HG02973 (cell line): ENCODE results near the gene LRRTM3.

Experiments used
- ATAC-seq: cut with Tn5 transposase; IDR thresholded peaks from one replicate; pipeline ENCODE4 v1.9.1; 2021; ENCODE audit warnings: moderate library complexity; ENCODE audit not compliant: unreplicated experiment

The LRRTM3 gene

GRCh38 chr10:67015225-67015624 is 89.4 kb downstream of the LRRTM3 start:
- no peak for ATAC-seq

DNA sequence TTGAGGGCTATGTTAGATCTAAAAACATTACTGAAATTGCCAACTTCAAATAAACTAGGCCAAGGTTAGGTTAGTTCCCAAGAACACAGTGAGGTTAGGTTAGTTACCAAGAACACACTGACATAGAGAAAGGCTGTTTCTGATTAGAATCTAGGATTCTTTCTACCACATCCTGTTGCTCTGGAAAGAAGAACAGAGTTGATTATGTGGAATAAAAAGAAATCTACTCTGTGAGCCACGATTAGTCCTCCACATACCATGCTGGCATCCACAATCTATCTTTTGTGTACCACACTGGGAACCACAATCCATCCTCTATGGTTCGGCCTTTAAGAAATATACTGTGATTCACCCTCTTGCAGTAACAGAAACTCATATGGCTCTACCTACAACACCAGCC is 91.4 kb downstream of the LRRTM3 start:
- no peak for ATAC-seq

GRCh38 chr10:67022099-67022498 is 96.3 kb downstream of the LRRTM3 start:
- no peak for ATAC-seq

DNA sequence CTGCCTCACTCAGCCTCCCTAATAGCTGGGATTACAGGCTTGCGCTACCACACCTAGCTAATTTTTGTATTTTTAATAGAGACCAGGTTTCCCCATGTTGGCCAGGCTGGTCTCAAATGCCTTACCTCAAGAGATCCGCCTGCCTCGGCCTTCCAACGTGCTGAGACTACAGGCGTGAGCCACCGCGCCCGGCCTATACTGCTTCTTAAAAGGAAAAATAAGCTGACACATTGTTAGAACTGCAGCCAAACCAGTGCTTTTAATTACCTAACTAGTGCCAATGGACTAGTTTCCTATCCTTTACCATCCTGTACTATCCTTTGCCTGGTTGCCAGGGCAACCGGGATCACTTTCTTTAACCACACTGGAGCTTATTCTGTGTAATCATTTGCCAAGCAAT is 108.0 kb downstream of the LRRTM3 start:
- no peak for ATAC-seq

- ATAC-seq, result no peak
Observed at GRCh38 chr10:67036808-67037207, 111.0 kb downstream of the LRRTM3 start.

DNA sequence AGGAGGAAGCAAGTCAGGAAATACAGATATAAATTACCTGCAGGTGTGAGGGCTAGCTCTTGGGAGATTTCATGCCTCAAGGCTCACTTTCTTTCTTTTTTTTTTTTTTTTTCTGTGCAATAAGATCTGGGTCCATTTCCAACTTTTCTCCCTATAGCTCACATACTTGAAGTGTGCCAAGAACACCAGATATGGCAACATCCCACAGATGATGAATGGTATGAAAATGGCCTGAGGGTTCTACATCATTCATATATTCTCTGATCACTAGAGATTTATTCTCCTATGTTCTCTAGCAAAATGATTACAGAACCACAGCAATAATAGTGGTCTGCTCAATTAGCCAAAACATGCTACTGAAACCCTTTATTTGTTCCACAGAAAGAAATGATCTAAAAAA is 117.2 kb downstream of the LRRTM3 start:
- no peak for ATAC-seq

DNA sequence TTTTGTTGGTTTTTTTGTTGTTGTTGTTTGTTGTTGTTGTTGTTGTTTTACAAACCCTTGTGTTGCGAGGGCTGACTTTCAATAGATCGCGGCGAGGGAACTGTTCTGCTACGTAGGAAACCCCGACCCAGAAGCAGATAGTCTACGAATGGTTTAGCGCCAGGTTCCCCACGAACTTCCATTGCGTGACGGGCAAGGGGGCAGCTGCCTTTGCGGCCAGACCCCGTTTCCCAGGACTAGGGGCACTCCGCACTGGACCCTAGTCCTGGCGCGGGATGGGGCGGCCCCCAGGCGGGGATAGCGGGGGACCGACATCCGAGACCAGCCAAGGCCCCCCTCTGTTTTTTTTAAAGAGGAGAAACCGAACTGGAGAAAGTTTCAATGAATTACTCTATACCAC is 119.6 kb downstream of the LRRTM3 start:
- no peak for ATAC-seq

- ATAC-seq, result no peak
Observed at GRCh38 chr10:67046507-67046906, 120.7 kb downstream of the LRRTM3 start.

DNA sequence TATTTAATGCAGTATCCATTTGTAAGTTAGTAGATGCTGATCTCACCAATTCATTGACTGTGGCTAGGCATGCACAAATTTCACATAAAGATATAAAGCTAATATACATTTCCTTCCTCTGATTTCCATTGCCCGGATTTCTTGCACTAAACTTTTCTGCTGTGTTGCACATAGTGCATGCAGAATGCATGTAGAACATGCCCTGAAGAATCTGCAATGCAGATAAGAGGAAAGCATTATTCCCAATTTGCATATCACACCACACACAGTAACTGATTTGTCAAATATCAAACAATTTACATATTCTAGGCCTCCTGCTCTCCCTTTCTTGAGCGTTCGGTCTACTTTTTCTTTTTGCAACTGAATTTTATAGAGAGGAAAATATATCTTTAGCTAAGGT is 124.2 kb downstream of the LRRTM3 start:
- ATAC-seq, result no peak

- no peak for ATAC-seq
Observed at GRCh38 chr10:67050415-67050814, 124.6 kb downstream of the LRRTM3 start.

- ATAC-seq, result no peak
Observed at GRCh38 chr10:67072654-67073053, 146.8 kb downstream of the LRRTM3 start.

DNA sequence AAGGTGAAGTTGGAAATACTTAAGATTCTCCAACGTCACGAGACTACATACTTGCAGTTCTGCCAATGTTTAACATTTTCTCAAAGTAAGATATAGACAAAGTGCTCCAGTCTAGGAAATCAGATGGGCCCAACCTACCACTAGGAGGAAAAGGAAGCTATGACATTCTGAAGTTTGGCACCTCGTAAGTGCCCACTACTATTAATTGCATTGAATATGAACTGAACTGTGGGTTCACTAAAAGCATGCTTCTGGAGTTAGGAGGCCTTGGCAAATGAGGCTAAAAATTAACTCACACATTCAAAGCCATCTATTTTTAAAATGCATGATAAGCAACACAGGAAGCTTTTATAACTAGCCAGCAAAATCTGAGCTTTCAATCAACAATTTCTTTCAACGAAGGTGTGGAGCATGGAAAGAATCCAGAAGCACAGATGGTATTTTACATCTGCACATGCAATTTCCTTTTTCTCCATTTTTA is 149.7 kb downstream of the LRRTM3 start:
- no peak for ATAC-seq

GRCh38 chr10:67076144-67076543 is 150.3 kb downstream of the LRRTM3 start:
- ATAC-seq, result no peak

DNA sequence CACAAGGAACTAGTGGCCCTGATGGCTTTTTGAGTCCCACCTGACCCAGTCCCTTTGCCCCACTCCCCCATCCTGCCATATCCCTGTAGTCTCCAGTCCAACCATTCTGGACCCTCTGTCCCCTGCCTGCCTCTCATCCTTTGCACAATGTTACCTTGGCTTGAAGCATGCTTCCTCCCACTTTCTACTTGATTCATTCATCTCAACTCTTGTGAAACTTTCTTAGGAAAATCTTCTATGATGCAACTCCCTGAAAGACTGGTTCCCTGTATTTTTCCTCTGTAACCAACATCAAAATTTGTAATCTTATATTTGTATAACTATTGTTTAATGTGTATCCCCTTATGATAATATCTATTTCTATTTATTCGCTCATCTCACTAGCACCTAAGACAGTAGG is 151.5 kb downstream of the LRRTM3 start:
- no peak for ATAC-seq

DNA sequence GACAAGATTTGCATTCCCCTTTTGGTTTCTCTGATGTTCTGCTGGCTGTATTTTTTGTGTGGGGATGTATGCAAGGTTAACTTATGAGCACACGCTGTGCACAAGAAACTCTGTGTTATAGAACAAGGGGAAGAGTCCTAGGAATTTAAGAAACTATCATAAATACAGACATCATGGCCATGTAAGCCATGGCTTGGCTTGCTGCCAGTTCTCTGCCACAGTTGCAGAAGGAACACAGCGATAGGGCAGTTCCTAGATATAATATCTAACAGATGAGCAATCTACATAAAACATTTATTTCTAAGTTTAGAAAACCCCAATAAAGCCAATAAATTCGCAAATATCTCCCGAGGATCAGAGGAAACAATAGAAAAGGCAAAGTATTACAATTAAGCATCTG is 153.3 kb downstream of the LRRTM3 start:
- no peak for ATAC-seq

DNA sequence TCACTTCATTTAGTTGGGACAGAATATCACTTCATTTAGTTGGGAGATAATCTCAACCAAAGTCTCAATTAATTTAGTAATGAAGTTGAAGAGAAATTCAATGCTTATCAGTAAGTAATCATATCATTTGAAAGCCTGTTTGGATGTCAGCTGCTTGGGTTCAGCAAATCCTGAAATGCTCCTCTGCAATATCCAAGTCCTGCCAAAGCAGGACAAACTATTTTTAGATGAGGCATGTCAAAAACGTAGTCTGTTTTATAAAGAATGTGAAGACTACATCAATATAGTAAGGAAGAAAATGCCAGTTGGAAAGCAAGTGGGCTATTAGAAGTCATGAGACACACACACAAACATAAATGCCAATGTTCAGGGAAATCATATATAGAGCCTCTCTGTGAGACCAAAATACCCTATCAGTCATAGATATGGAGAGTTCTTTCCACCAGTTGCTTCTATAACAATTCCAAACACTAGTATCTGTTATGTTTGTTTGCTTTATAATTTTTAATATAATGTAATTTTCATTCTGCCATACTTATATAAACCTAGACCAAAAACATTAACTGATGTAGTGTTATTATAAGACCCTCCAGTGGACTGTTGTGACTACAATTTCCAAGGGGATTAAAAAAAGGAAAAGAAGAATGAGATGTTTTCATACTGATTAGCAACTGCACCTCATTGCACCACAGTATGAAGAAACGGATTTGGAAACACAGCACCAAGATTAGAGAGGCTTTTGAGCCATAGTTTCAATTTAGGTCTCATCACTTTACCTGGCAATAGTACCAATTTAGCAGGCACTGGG is 160.7 kb downstream of the LRRTM3 start:
- ATAC-seq, result no peak

- no peak for ATAC-seq
Observed at GRCh38 chr10:67087135-67087425, 161.2 kb downstream of the LRRTM3 start.

- ATAC-seq, result no peak
Observed at GRCh38 chr10:67088036-67088435, 162.2 kb downstream of the LRRTM3 start.

- ATAC-seq, result no peak
Observed at GRCh38 chr10:67095531-67095930, 169.7 kb downstream of the LRRTM3 start.

- no peak for ATAC-seq
Observed at GRCh38 chr10:67098461-67098860, 172.6 kb downstream of the LRRTM3 start.

DNA sequence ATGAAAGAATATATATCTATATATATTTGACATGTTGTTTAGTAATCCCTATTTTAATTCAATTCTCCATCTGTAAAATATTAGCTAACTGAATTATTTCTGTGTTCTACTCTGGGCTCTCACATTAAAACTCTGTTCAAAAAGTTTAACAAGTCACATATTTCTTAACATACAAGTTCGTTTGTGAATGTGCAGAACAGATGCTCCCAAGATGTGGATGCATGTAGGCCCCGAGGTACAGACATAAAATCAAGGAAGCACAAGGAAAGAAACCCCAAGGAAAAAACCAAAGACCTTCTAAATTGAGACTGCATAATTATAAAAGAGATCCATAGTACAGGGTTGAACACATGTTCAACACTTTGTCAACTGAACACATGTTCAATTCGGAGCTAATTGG is 175.1 kb downstream of the LRRTM3 start:
- no peak for ATAC-seq

- ATAC-seq, result no peak
Observed at GRCh38 chr10:67107670-67108069, 181.8 kb downstream of the LRRTM3 start.

- no peak for ATAC-seq
Observed at GRCh38 chr10:67110286-67110685, 184.4 kb downstream of the LRRTM3 start.
